Kidney (tissue), 14 donors: Measurements from ENCODE around the gene FMOD. TPM values are rescaled to one million over a fixed set of nuclear protein-coding genes. Genes with fewer than 3 reads are reported as not detected.

Experiments
- DNase-seq, 5 donors: peaks; one replicate each; pipeline ENCODE4 v3.0.0-alpha.2; 2013 to 2020
- FAIRE-seq: peaks from 2 replicates; lab custom pipeline; 2012; peaks lifted over from hg19 to GRCh38; lab: Jason Lieb, UNC
- H3K27ac ChIP-seq, 2 donors: one replicate each; pipeline ENCODE4 v1.7.0; 2013; ENCODE audit warnings: low read depth in 2 of 2, low read length in 2 of 2, inconsistent platforms in 1 of 2
- H3K27me3 ChIP-seq: one replicate; pipeline ENCODE4 v1.7.1; 2013; ENCODE audit warnings: low read length, inconsistent platforms; ENCODE audit not compliant: control insufficient read depth, insufficient read depth
- H3K36me3 ChIP-seq, 3 donors: one replicate each; pipeline versions ENCODE4 v1.7.0 to v1.7.1; 2013; ENCODE audit warnings: low read length in 3 of 3, control low read depth in 1 of 3, inconsistent platforms in 1 of 3; ENCODE audit not compliant: insufficient read depth in 3 of 3, control insufficient read depth in 2 of 3
- H3K4me1 ChIP-seq, 3 donors: one replicate each; pipeline versions ENCODE4 v1.7.0 to v1.7.1; 2013; ENCODE audit warnings: low read length in 3 of 3, inconsistent platforms in 1 of 3, low read depth in 1 of 3; ENCODE audit not compliant: control insufficient read depth in 2 of 3, insufficient read depth in 2 of 3
- H3K4me3 ChIP-seq, 3 donors: one replicate each; pipeline versions ENCODE4 v1.7.0 to v1.8.1; 2013; ENCODE audit warnings: low read length in 3 of 3, control low read depth in 1 of 3, inconsistent platforms in 1 of 3
- H3K9ac ChIP-seq, 3 donors: one replicate each; pipeline versions ENCODE4 v1.7.0 to v1.7.1; 2013; ENCODE audit warnings: low read length in 3 of 3, control low read depth in 1 of 3, inconsistent platforms in 1 of 3
- H3K9me3 ChIP-seq, 3 donors: one replicate each; pipeline versions ENCODE4 v1.7.0 to v1.7.1; 2013; ENCODE audit warnings: low read length in 3 of 3, control low read depth in 1 of 3, inconsistent platforms in 1 of 3; ENCODE audit not compliant: control insufficient read depth in 2 of 3, insufficient read depth in 1 of 3
- CTCF ChIP-seq: IDR thresholded peaks from 3 replicates; pipeline ENCODE4 v1.5.1; 2012; ENCODE audit warnings: mild to moderate bottlenecking, moderate library complexity, borderline replicate concordance; ENCODE audit not compliant: insufficient read depth; ENCODE audit errors: extremely low read depth
- intact Hi-C: fragments of 100-400 bp; cut with DNase I; formaldehyde crosslinking; loops from one replicate; pipeline ENCODE4 v1.11.1; 2022
- polyA plus RNA-seq: library from polyadenylated mRNA; stranded (reverse); fragments of 350-450 nt; fragmentation: Illumina TruSeq; extraction: RNeasy Lipid Tissue Mini Kit (QIAGEN cat#74804); gene quantifications from one replicate; pipeline ENCODE4 v1.2.3, GENCODE V29; 2014; ENCODE audit warnings: low read depth, low replicate concordance; ENCODE audit not compliant: insufficient read depth
- total RNA-seq: library from RNA; stranded (reverse); fragmentation: NEBNext Ultra II Directional; extraction: Animal tissue kit (Norgen Biotek cat#: 25700); gene quantifications from one replicate; pipeline ENCODE4 v1.2.1, GENCODE V29; 2021
- donor health status: control.
- donor health status: control.
- donor health status: control.
- donor health status: control.
- donor health status: control.
- donor health status: DM: yes; HTN: yes; CAD: no.
- donor health status: Normal renal cell carcinoma (clear cell type).

Gene FMOD
- total and polyA plus RNA-seq, 2 donors from 2014 or later, result 7.0 to 22.3 TPM

GRCh38 chr1:203302894-203303293 lies 48.0 kb downstream of the FMOD start:
- FAIRE-seq, result no peak
- no peak for TF ChIP-seq CTCF
- Histone ChIP-seq H3K4me1 (peaks cover 0 to 21% (median 3%) of the 10 kb centered on the region in 3 donors), H3K27ac (no peak overlapping the region), H3K36me3 (peaks cover 0 to 9% (median 0%) of the 10 kb centered on the region in 3 donors), H3K9me3 (no peaks in the 10 kb centered on the region), H3K4me3 (no peak overlapping the region), H3K9ac (no peak overlapping the region), H3K27me3 (no peaks in the 10 kb centered on the region)
- DNase-seq, result no peak
- intact Hi-C loops, result no loop called here

GRCh38 chr1:203302456-203302855 lies 48.5 kb downstream of the FMOD start:
- H3K4me3 ChIP-seq, result no peak overlapping the region
- peaks cover 0 to 5% (median 0%) of the 10 kb centered on the region in 3 donors for H3K36me3 ChIP-seq
- H3K27me3 ChIP-seq, result no peaks in the 10 kb centered on the region
- peaks cover 0 to 17% (median 3%) of the 10 kb centered on the region in 3 donors for H3K4me1 ChIP-seq
- H3K9ac ChIP-seq, result no peak overlapping the region
- DNase-seq (no peak), FAIRE-seq (no peak)
- H3K9me3 ChIP-seq, result no peaks in the 10 kb centered on the region
- no peak for TF ChIP-seq CTCF
- no peak overlapping the region for H3K27ac ChIP-seq
- intact Hi-C loops, result no loop called here

GRCh38 chr1:203301331-203301668 lies 49.6 kb downstream of the FMOD start:
- Histone ChIP-seq H3K27ac (no peak overlapping the region), H3K9ac (no peak overlapping the region), H3K4me1 (peaks cover 0 to 12% (median 4%) of the 10 kb centered on the region in 3 donors), H3K27me3 (no peaks in the 10 kb centered on the region), H3K36me3 (peaks cover 0 to 3% (median 0%) of the 10 kb centered on the region in 3 donors), H3K4me3 (no peak overlapping the region), H3K9me3 (no peaks in the 10 kb centered on the region)
- no peak for DNase-seq
- no peak for FAIRE-seq
- no peak for TF ChIP-seq CTCF
- intact Hi-C loops, result no loop called here
